Lung (tissue), 12 donors: Measurements from ENCODE around the gene GUCY2D. TPM values are rescaled to one million over a fixed set of nuclear protein-coding genes. Genes with fewer than 3 reads are reported as not detected.

ENCODE experiments used
- ATAC-seq: fragments of 200-7000 bp; cut with Tn5 transposase; one replicate; pipeline ENCODE4 v1.9.1; 2020; ENCODE audit warnings: moderate number of reproducible peaks; ENCODE audit not compliant: insufficient read depth, low FRiP score
- DNase-seq, 3 donors: peaks; one replicate each; pipeline ENCODE4 v3.0.0-alpha.2; 2013 to 2017
- H3K27ac ChIP-seq, 2 donors: one replicate each; pipeline ENCODE4 v1.5.1; 2013; ENCODE audit warnings: mild to moderate bottlenecking in 2 of 2, moderate library complexity in 2 of 2, control low read depth in 1 of 2, inconsistent platforms in 1 of 2, low read depth in 1 of 2, low read length in 1 of 2
- H3K27me3 ChIP-seq, 3 donors: one replicate each; pipeline ENCODE4 v1.5.1; 2013; ENCODE audit warnings: low read length in 2 of 3; ENCODE audit not compliant: control insufficient read depth in 3 of 3, insufficient read depth in 3 of 3
- H3K36me3 ChIP-seq, 4 donors: one replicate each; pipeline ENCODE4 v1.5.1; 2013; ENCODE audit warnings: low read length in 4 of 4, mild to moderate bottlenecking in 1 of 4, moderate library complexity in 1 of 4; ENCODE audit not compliant: control insufficient read depth in 4 of 4, insufficient read depth in 4 of 4
- H3K4me1 ChIP-seq, 5 donors: one replicate each; pipeline ENCODE4 v1.5.1; 2013; ENCODE audit warnings: low read length in 5 of 5, mild to moderate bottlenecking in 2 of 5, moderate library complexity in 1 of 5; ENCODE audit not compliant: control insufficient read depth in 5 of 5, insufficient read depth in 5 of 5
- H3K4me3 ChIP-seq: one replicate; pipeline ENCODE4 v1.5.1; 2013; ENCODE audit warnings: mild to moderate bottlenecking, control low read depth, moderate library complexity
- H3K9ac ChIP-seq, 2 donors: one replicate each; pipeline ENCODE4 v1.5.1; 2013; ENCODE audit warnings: low read length in 2 of 2, control low read depth in 1 of 2; ENCODE audit not compliant: insufficient read depth in 1 of 2
- H3K9me3 ChIP-seq, 4 donors: one replicate each; pipeline ENCODE4 v1.5.1; 2013; ENCODE audit warnings: low read length in 3 of 4, mild to moderate bottlenecking in 1 of 4, moderate library complexity in 1 of 4; ENCODE audit not compliant: control insufficient read depth in 4 of 4, insufficient read depth in 3 of 4
- WGBS, 2 donors: extraction: QIAGEN DNeasy Blood & Tissue Kit; methylation state at CpG; one replicate each; pipeline ENCODE4 v1.1.7; 2013; 5-methylcytosine and 5-hydroxymethylcytosine counted together
- polyA plus RNA-seq, 2 donors: library from polyadenylated mRNA; stranded (reverse); fragments of 200-250 nt; gene quantifications; one replicate each; pipeline ENCODE4 v1.2.1, GENCODE V29; 2013
- total RNA-seq, 2 donors: library from RNA; depleted of rRNA in 1 of 2; stranded (reverse); fragments of >200 nt in 1 of 2; gene quantifications; one replicate each; pipeline ENCODE4 v1.2.1, GENCODE V29; 2014 to 2021
- TF ChIP-seq, protein P1 (sequence below): IDR thresholded peaks from 2 replicates; pipeline ENCODE4 v1.5.1; 2012; ENCODE audit warnings: mild to moderate bottlenecking; ENCODE audit errors: control extremely low read depth, extremely low read depth
- donor health status: control.
- donor health status: control.
- donor health status: Bipolar disorder and iron deficiency.
- donor health status: healthy.
- donor health status: DM: yes; HTN: yes; CAD: no.

The GUCY2D gene
- total and polyA plus RNA-seq, 4 donors: 0.20 to 1.8 (median 0.39) TPM

DNA sequence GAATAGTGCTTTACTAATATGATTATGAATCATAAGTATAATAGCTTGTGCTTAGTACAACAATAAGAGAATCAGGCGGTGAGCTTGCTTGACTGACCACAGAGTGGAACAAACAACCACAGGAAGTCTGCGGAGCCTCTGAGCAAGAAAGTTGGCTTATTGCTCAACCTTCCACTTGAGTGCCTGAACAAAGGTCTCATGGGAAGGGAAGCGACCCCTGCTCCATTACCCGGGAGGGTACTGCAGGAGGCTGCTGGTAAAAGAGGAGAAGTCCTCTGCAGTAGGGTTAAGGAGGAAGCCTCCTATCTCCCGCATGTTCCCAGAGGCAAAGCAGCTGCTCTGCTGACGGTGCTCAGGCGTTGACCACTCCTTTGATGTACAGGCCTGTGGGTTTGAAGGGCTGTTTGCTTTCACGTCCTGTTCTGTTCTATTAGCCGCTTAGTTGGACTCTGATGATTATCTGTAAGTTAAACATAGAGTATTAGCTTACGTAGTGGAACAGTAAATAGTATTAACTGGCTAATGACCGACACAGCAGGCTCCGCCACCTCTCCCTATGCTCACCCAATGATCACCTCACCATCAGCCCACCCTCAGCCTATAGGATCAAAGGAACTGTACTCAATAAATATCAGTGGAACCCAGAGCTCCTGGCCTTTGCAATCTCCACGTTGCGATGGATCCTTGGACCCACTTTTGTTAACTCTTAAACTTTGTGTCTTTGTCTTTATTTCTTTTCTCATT lies 54.0 kb downstream of the GUCY2D start:
- H3K9ac ChIP-seq: no peak overlapping the region
- ATAC-seq (peak; percentile 36), DNase-seq (peak in 2 of 3 donors; percentile 58 to 71)
- peak overlapping the region in 1 of 2 donors; percentile 28 for H3K27ac ChIP-seq
- H3K36me3 ChIP-seq: no peaks in the 10 kb centered on the region
- TF ChIP-seq, protein P1, sequence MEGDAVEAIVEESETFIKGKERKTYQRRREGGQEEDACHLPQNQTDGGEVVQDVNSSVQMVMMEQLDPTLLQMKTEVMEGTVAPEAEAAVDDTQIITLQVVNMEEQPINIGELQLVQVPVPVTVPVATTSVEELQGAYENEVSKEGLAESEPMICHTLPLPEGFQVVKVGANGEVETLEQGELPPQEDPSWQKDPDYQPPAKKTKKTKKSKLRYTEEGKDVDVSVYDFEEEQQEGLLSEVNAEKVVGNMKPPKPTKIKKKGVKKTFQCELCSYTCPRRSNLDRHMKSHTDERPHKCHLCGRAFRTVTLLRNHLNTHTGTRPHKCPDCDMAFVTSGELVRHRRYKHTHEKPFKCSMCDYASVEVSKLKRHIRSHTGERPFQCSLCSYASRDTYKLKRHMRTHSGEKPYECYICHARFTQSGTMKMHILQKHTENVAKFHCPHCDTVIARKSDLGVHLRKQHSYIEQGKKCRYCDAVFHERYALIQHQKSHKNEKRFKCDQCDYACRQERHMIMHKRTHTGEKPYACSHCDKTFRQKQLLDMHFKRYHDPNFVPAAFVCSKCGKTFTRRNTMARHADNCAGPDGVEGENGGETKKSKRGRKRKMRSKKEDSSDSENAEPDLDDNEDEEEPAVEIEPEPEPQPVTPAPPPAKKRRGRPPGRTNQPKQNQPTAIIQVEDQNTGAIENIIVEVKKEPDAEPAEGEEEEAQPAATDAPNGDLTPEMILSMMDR: no peak
- H3K4me3 ChIP-seq: no peak overlapping the region
- WGBS, 2 donors: 18 to 25% methylated on average over 14 of the region's 14 CpGs
- H3K27me3 ChIP-seq: peaks cover 0 to 33% (median 23%) of the 10 kb centered on the region in 3 donors
- no peaks in the 10 kb centered on the region for H3K9me3 ChIP-seq
- H3K4me1 ChIP-seq: peaks cover 0 to 8% (median 2%) of the 10 kb centered on the region in 5 donors

DNA sequence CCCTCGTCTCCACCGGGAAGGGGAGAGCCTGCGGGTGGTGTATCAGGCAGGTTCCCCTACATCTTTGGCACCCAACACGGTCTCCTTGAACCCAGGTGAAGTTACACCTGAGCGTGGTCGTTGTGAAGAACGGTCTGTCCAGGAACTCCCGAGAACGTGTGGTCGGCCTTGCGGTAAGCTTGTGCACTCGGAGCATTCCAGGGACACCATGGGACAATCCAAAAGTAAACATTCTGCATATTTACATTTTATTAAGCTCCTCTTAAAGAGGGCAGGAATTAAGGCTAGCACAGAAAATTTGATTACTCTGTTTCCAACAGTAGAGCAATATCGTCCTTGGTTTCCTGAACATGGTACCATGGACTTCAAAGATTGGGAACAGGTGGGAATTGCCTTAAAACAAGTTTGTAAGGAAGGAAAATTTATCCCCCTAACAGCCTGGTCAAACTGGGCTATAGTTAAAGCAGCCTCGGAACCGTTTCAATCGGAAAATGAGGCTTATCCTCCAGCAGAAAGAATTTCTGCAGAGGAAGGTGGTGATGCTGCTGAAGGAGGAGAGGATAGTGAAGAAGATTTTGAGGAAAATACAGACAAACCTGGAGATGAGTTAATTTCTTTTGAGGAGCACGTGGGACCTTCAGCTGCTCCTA lies 54.7 kb downstream of the GUCY2D start:
- Histone ChIP-seq H3K9ac (no peak overlapping the region), H3K36me3 (no peaks in the 10 kb centered on the region), H3K27ac (peak overlapping the region in 1 of 2 donors; percentile 3), H3K4me3 (no peak overlapping the region), H3K9me3 (no peaks in the 10 kb centered on the region), H3K27me3 (peaks cover 0 to 38% (median 28%) of the 10 kb centered on the region in 3 donors), H3K4me1 (peaks cover 0 to 8% (median 2%) of the 10 kb centered on the region in 5 donors)
- TF ChIP-seq, protein P1: no peak
- ATAC-seq: no peak
- DNase-seq: no peak
- WGBS, 2 donors: 61 to 71% methylated on average over 17 of the region's 17 CpGs

DNA sequence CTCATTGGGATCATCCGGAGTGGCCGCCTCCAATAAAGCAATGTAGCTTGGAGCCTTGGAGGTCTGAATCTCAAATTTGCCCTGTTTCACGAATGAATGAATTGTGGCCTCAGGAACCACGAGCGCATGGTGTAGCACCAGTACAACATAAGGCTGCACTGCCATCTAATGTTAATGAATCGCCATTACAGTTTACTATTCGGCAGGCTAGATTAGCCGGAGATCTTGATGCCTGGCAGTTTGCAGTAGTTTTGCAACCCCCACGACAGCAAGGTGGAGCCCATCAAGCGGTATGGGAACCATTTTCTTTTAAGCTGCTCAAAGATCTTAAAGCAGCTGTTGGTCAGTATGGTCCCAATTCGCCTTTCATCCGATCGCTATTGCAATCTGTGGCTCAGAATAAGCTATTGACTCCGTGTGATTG lies 55.3 kb downstream of the GUCY2D start:
- no peak overlapping the region for H3K4me3 ChIP-seq
- H3K9me3 ChIP-seq: no peaks in the 10 kb centered on the region
- DNase-seq (peak; percentile 62 to 87 (median 84)), ATAC-seq (peak; percentile 68)
- 8 to 11% methylated on average over 14 of the region's 14 CpGs for WGBS, 2 donors
- peak overlapping the region in 1 of 2 donors; percentile 21 for H3K27ac ChIP-seq
- H3K36me3 ChIP-seq: no peaks in the 10 kb centered on the region
- H3K9ac ChIP-seq: no peak overlapping the region
- peaks cover 0 to 8% (median 2%) of the 10 kb centered on the region in 5 donors for H3K4me1 ChIP-seq
- peaks cover 0 to 44% (median 34%) of the 10 kb centered on the region in 3 donors for H3K27me3 ChIP-seq
- TF ChIP-seq, protein P1: peak; percentile 90
